Vagina (tissue), 2 donors: ENCODE results near the gene GPR161. TPM values are rescaled to one million over a fixed set of nuclear protein-coding genes. Genes with fewer than 3 reads are reported as not detected.
"Not testable (repeated sequence)": the region's sequence is repeated elsewhere in the genome, so short reads cannot be mapped to it uniquely, and the experiment has no call there.

Source experiments
- DNase-seq, 2 donors: peaks; one replicate each; pipeline ENCODE4 v3.0.0-alpha.2; 2017; ENCODE audit errors: extremely low spot score in 2 of 2
- H3K27ac ChIP-seq: fragments of 200-600 bp; sonication (generic); one replicate; pipeline ENCODE4 v1.5.1; 2019
- H3K27me3 ChIP-seq: fragments of 200-600 bp; sonication (generic); one replicate; pipeline ENCODE4 v1.5.1; 2019
- H3K36me3 ChIP-seq, 2 donors: fragments of 200-600 bp; sonication (generic); one replicate each; pipeline ENCODE4 v1.5.1; 2017 to 2019
- H3K4me1 ChIP-seq: fragments of 200-600 bp; sonication (generic); one replicate; pipeline ENCODE4 v1.5.1; 2019
- H3K4me3 ChIP-seq, 2 donors: fragments of 200-600 bp; sonication (generic); 1 replicate in 1 of 2; 2 replicates in 1 of 2; pipeline ENCODE4 v1.5.1; 2016 to 2019
- H3K9me3 ChIP-seq: fragments of 200-600 bp; sonication (generic); one replicate; pipeline ENCODE4 v1.5.1; 2019
- CTCF ChIP-seq, 3 experiments: fragments of 450-650 bp in 2 of 3; fragments of 200-600 bp in 1 of 3; sonication (generic) in 1 of 3; IDR thresholded peaks; one replicate each; pipeline ENCODE4 v1.5.1; 2017 to 2019; ENCODE audit warnings: antibody characterized with exemption in 3 of 3, mild to moderate bottlenecking in 2 of 3, moderate library complexity in 2 of 3
- POLR2A ChIP-seq, 2 donors: fragments of 450-650 bp; IDR thresholded peaks; one replicate each; pipeline ENCODE4 v1.6.1; 2017; ENCODE audit warnings: antibody characterized with exemption in 2 of 2, mild to moderate bottlenecking in 2 of 2, moderate library complexity in 2 of 2
- POLR2AphosphoS5 ChIP-seq, 2 donors: sonication (generic); formaldehyde crosslinking; IDR thresholded peaks; one replicate each; pipeline ENCODE4 v1.9.0; 2017; ENCODE audit warnings: antibody characterized with exemption in 2 of 2, mild to moderate bottlenecking in 2 of 2, low read depth in 1 of 2; ENCODE audit not compliant: insufficient read depth in 1 of 2
- intact Hi-C: fragments of 100-400 bp; cut with DNase I; formaldehyde crosslinking; loops from one replicate; pipeline ENCODE4 v1.15.1; 2023
- total RNA-seq: library from RNA; depleted of rRNA; stranded (reverse); fragments of >200 nt; gene quantifications from one replicate; pipeline ENCODE4 v1.2.3, GENCODE V29; 2016

GPR161 gene
- 15.7 TPM for total RNA-seq

- TF ChIP-seq POLR2A (IDR thresholded peaks at IDR 0.05): peak in 1 of 2 donors; percentile 14
- peak in 1 of 2 donors; percentile 58 for TF ChIP-seq POLR2AphosphoS5 (IDR thresholded peaks at IDR 0.05; ENCODE audit: insufficient read depth in 1 of 2, low read depth in 1 of 2)
- no peak for TF ChIP-seq CTCF (IDR thresholded peaks at IDR 0.05)
- Histone ChIP-seq H3K36me3 (no peaks in the 10 kb centered on the region), H3K27ac (peak within 1 kb of the TSS; percentile 84), H3K9me3 (no peaks in the 10 kb centered on the region), H3K27me3 (no peaks in the 10 kb centered on the region), H3K4me3 (peak within 1 kb of the TSS; percentile 75 to 77), H3K4me1 (peaks cover 32% of the 10 kb centered on the region)
- intact Hi-C loops: loop anchor here (5.0 to 10.0 kb wide), 2 partner anchors 40 to 52 kb away; partner anchors contain the start of gene TIPRL
- DNase-seq: peak in 1 of 2 donors; percentile 88
These were observed at the start of gene GPR161 for GRCh38 chr1:168136709-168137514. Gene GPR161, minus strand, starts transcription at chr1:168136930. Its CDS starts 32,080 bp downstream, at chr1:168104850.

- H3K36me3 ChIP-seq, intact Hi-C loops, DNase-seq: not testable (repeated sequence)
These were observed 44.5 kb upstream of the GPR161 start for GRCh38 chr1:168181063-168181720.

GRCh38 chr1:168180148-168180524 lies 43.4 kb upstream of the GPR161 start:
- Histone ChIP-seq H3K4me1 (peaks cover 26% of the 10 kb centered on the region), H3K4me3 (peak overlapping the region; percentile 71 to 93), H3K36me3 (no peaks in the 10 kb centered on the region), H3K27me3 (no peaks in the 10 kb centered on the region), H3K9me3 (no peaks in the 10 kb centered on the region), H3K27ac (peak overlapping the region; percentile 91)
- TF ChIP-seq POLR2AphosphoS5 (IDR thresholded peaks at IDR 0.05; ENCODE audit: insufficient read depth in 1 of 2, low read depth in 1 of 2): no peak
- TF ChIP-seq POLR2A (IDR thresholded peaks at IDR 0.05): no peak
- no peak for DNase-seq
- intact Hi-C loops: no loop called here

More at GRCh38 chr1:168181063-168181720, 44.5 kb upstream of the GPR161 start:
- not testable (repeated sequence) for H3K27me3 ChIP-seq, H3K9me3 ChIP-seq, H3K4me3 ChIP-seq, H3K27ac ChIP-seq
- peaks cover 26% of the 10 kb centered on the region for H3K4me1 ChIP-seq

GRCh38 chr1:168179438-168180147 lies 42.9 kb upstream of the GPR161 start:
- TF ChIP-seq CTCF (IDR thresholded peaks at IDR 0.05) (no peak), POLR2AphosphoS5 (IDR thresholded peaks at IDR 0.05; ENCODE audit: insufficient read depth in 1 of 2, low read depth in 1 of 2) (no peak), POLR2A (IDR thresholded peaks at IDR 0.05) (no peak)
- intact Hi-C loops: loop anchor here (5.0 kb wide), 1 partner anchor 42 kb away; the partner anchor contains the start of gene GPR161

GRCh38 chr1:168178638-168179437 lies 42.1 kb upstream of the GPR161 start, which contains the start of gene TIPRL:
Gene TIPRL, plus strand, starts transcription at chr1:168178962. Its CDS starts 116 bp downstream, at chr1:168179078.
- peaks cover 26% of the 10 kb centered on the region for H3K4me1 ChIP-seq
- no peaks in the 10 kb centered on the region for H3K36me3 ChIP-seq
- no peaks in the 10 kb centered on the region for H3K9me3 ChIP-seq
- H3K4me3 ChIP-seq: peak within 1 kb of the TSS; percentile 71 to 93
- H3K27ac ChIP-seq: peak within 1 kb of the TSS; percentile 91
- TF ChIP-seq CTCF (IDR thresholded peaks at IDR 0.05): peak; percentile 19 to 62 (median 40)
- peak; percentile 96 to 97 for TF ChIP-seq POLR2AphosphoS5 (IDR thresholded peaks at IDR 0.05; ENCODE audit: insufficient read depth in 1 of 2, low read depth in 1 of 2)
- TF ChIP-seq POLR2A (IDR thresholded peaks at IDR 0.05): peak in 1 of 2 donors; percentile 81
- DNase-seq: peak; percentile 97 to 99
- H3K27me3 ChIP-seq: no peaks in the 10 kb centered on the region
- intact Hi-C loops: loop anchor here (5.0 kb wide), 1 partner anchor 42 kb away; the partner anchor contains the start of gene GPR161

More at GRCh38 chr1:168179438-168180147, 42.9 kb upstream of the GPR161 start:
- Histone ChIP-seq H3K9me3 (no peaks in the 10 kb centered on the region), H3K36me3 (no peaks in the 10 kb centered on the region), H3K27ac (peak overlapping the region; percentile 91), H3K27me3 (no peaks in the 10 kb centered on the region), H3K4me3 (peak overlapping the region; percentile 71 to 93), H3K4me1 (peaks cover 26% of the 10 kb centered on the region)
- DNase-seq: no peak
